ENCODE measurements around the gene TRAPPC5.

TRAPPC5 gene

GRCh38 chr19:7730286-7731217, 49.9 kb downstream of the TRAPPC5 start:
- no peak for FAIRE-seq
- no peak for DNase-seq (ENCODE audit: low spot score)

- no peak for DNase-seq (ENCODE audit: low spot score)
- no peak for FAIRE-seq
Observed at GRCh38 chr19:7731218-7731595, 50.6 kb downstream of the TRAPPC5 start.

- no peak for DNase-seq (ENCODE audit: low spot score)
- FAIRE-seq = no peak
Observed at GRCh38 chr19:7731615-7732014, 51.0 kb downstream of the TRAPPC5 start.

- DNase-seq (ENCODE audit: low spot score) = no peak
- no peak for FAIRE-seq
Observed at GRCh38 chr19:7732045-7732444, 51.4 kb downstream of the TRAPPC5 start, which contains the start of gene CLEC4G. CLEC4G (minus strand) TSS chr19:7732110; CDS start chr19:7732102, 8 bp downstream.

GRCh38 chr19:7733376-7733775, 52.7 kb downstream of the TRAPPC5 start:
- no peak for FAIRE-seq

GRCh38 chr19:7734220-7735203, 53.9 kb downstream of the TRAPPC5 start:
- FAIRE-seq = no peak
- no peak for DNase-seq (ENCODE audit: low spot score)

More at GRCh38 chr19:7733376-7733775, 52.7 kb downstream of the TRAPPC5 start:
- DNase-seq (ENCODE audit: low spot score) = no peak

- DNase-seq (ENCODE audit: low spot score) (no peak), FAIRE-seq (no peak)
Observed at GRCh38 chr19:7736148-7736547, 55.5 kb downstream of the TRAPPC5 start.

- no peak for FAIRE-seq
Observed at GRCh38 chr19:7737215-7737614, 56.6 kb downstream of the TRAPPC5 start.

More at GRCh38 chr19:7737215-7737614, 56.6 kb downstream of the TRAPPC5 start:
- no peak for DNase-seq (ENCODE audit: low spot score)
